Left hindlimb (tissue), 1 donor: ENCODE results near the gene GNG3.
"Not testable (repeated sequence)": the region's sequence is repeated elsewhere in the genome, so short reads cannot be mapped to it uniquely, and the experiment has no call there.

Experiments used
- DNase-seq: peaks from one replicate; pipeline ENCODE4 v3.0.0-alpha.2; 2018

GNG3 gene

GRCh38 chr11:62721994-62722393, 14.5 kb downstream of the GNG3 start:
- no peak for DNase-seq

- no peak for DNase-seq
These were observed 16.7 kb downstream of the GNG3 start for GRCh38 chr11:62724171-62724570.

GRCh38 chr11:62725646-62726045, 18.2 kb downstream of the GNG3 start:
- DNase-seq: no peak

- DNase-seq: no peak
These were observed 18.9 kb downstream of the GNG3 start for GRCh38 chr11:62726156-62726914.

- DNase-seq: no peak
These were observed 19.4 kb downstream of the GNG3 start for GRCh38 chr11:62726915-62727164.

- peak; percentile 99 for DNase-seq
These were observed 19.8 kb downstream of the GNG3 start, which contains the start of gene HNRNPUL2 for GRCh38 chr11:62727165-62727871. Gene HNRNPUL2 (minus strand): TSS chr11:62727457. CDS start chr11:62727156, 301 bp downstream.

- DNase-seq: peak; percentile 93
These were observed 20.3 kb downstream of the GNG3 start for GRCh38 chr11:62727872-62728170.

GRCh38 chr11:62728171-62728988, 20.9 kb downstream of the GNG3 start, which contains the start of gene TTC9C:
Gene TTC9C (plus strand): TSS chr11:62728486. CDS start chr11:62728849, 363 bp downstream.
- peak; percentile 91 for DNase-seq

- DNase-seq: not testable (repeated sequence)
These were observed 22.6 kb downstream of the GNG3 start for GRCh38 chr11:62730076-62730475.

GRCh38 chr11:62732830-62733229, 25.4 kb downstream of the GNG3 start:
- no peak for DNase-seq

- no peak for DNase-seq
These were observed 29.7 kb downstream of the GNG3 start for GRCh38 chr11:62737196-62737595.

- no peak for DNase-seq
These were observed 40.1 kb downstream of the GNG3 start for GRCh38 chr11:62747475-62748160.

- DNase-seq: not testable (repeated sequence)
These were observed 42.5 kb downstream of the GNG3 start for GRCh38 chr11:62749931-62750330.

GRCh38 chr11:62752177-62752785, 44.8 kb downstream of the GNG3 start:
- no peak for DNase-seq

- DNase-seq: no peak
These were observed 45.7 kb downstream of the GNG3 start for GRCh38 chr11:62752994-62753735.

- peak; percentile 98 for DNase-seq
These were observed 46.5 kb downstream of the GNG3 start, which contains the start of gene ZBTB3 for GRCh38 chr11:62753736-62754603. Gene ZBTB3 (minus strand): TSS chr11:62754160. CDS start chr11:62753664, 496 bp downstream.

- DNase-seq: no peak
These were observed 47.7 kb downstream of the GNG3 start for GRCh38 chr11:62755086-62755615.

- DNase-seq: no peak
These were observed 50.6 kb downstream of the GNG3 start for GRCh38 chr11:62757846-62758788.
